H1 (cell line): Measurements from ENCODE around the gene LPCAT1. TPM values are rescaled to one million over a fixed set of nuclear protein-coding genes. Genes with fewer than 3 reads are reported as not detected.

Experiments
- CTCF ChIA-PET: fragments of 300-600 bp; sonication (Branson Sonifier 250); formaldehyde crosslinking; loops from one replicate; lab custom pipeline; 2021; ENCODE audit not compliant: partially characterized antibody; lab: Charles Lee
- POLR2A ChIA-PET: fragments of 300-600 bp; sonication (Branson Sonifier 250); formaldehyde crosslinking; loops from one replicate; lab custom pipeline; 2021; ENCODE audit warnings: inconsistent platforms; ENCODE audit not compliant: partially characterized antibody; lab: Charles Lee
- DNase-seq, 2 experiments: peaks; one replicate each; pipeline versions ENCODE4 v3.0.0 to v3.0.0-alpha.2; 2010 to 2022; ENCODE audit warnings: low spot score in 2 of 2, low read depth in 1 of 2, mixed read lengths in 1 of 2
- FAIRE-seq: peaks from 2 replicates; lab custom pipeline; 2011; peaks lifted over from hg19 to GRCh38; lab: Jason Lieb, UNC
- H2AFZ ChIP-seq: 2 replicates; pipeline ENCODE4 v1.8.1; 2012; ENCODE audit warnings: low read length, inconsistent platforms
- H2AK5ac ChIP-seq: 2 replicates; pipeline ENCODE4 v1.6.1; 2013; ENCODE audit warnings: low read depth, low read length
- H2BK120ac ChIP-seq: replicated peaks from 2 replicates; pipeline ENCODE3; 2013; ENCODE audit warnings: low read depth, low read length, inconsistent platforms
- H2BK12ac ChIP-seq: 2 replicates; pipeline ENCODE4 v1.6.1; 2013; ENCODE audit warnings: low read depth, low read length
- H2BK15ac ChIP-seq: 2 replicates; pipeline ENCODE4 v1.6.1; 2013; ENCODE audit warnings: low read length
- H2BK20ac ChIP-seq: 2 replicates; pipeline ENCODE4 v1.6.1; 2013; ENCODE audit warnings: low read length
- H2BK5ac ChIP-seq: 2 replicates; pipeline ENCODE4 v1.6.1; 2013; ENCODE audit warnings: low read depth, low read length
- H3K14ac ChIP-seq: 2 replicates; pipeline ENCODE4 v1.6.1; 2013; ENCODE audit warnings: inconsistent platforms; ENCODE audit not compliant: insufficient read length
- H3K18ac ChIP-seq: 2 replicates; pipeline ENCODE4 v1.6.1; 2013; ENCODE audit warnings: low read length; ENCODE audit errors: extremely low read depth
- H3K23ac ChIP-seq: 2 replicates; pipeline ENCODE4 v1.6.1; 2013; ENCODE audit warnings: inconsistent platforms; ENCODE audit not compliant: insufficient read length
- H3K23me2 ChIP-seq: 2 replicates; pipeline ENCODE4 v1.6.1; 2013; ENCODE audit warnings: low read depth, low read length
- H3K27ac ChIP-seq: 2 replicates; pipeline ENCODE4 v1.6.1; 2011; ENCODE audit warnings: low read depth, low read length, inconsistent platforms
- H3K27me3 ChIP-seq, 4 experiments: replicated peaks in 1 of 4; 1 replicate in 1 of 4; 2 replicates in 3 of 4; pipeline versions ENCODE4 v1.6.1 to v1.8.1; 2011 to 2013; ENCODE audit warnings: low read length in 3 of 4, mild to moderate bottlenecking in 3 of 4, inconsistent platforms in 2 of 4, mixed read lengths in 2 of 4, moderate library complexity in 1 of 4; ENCODE audit not compliant: control insufficient read depth in 3 of 4, insufficient read depth in 3 of 4; ENCODE audit errors: extremely low read depth in 1 of 4
- H3K36me3 ChIP-seq, 4 experiments: 2 replicates each; pipeline versions ENCODE4 v1.6.1 to v1.8.1; 2011 to 2013; ENCODE audit warnings: mild to moderate bottlenecking in 4 of 4, low read length in 3 of 4, moderate library complexity in 2 of 4, control low read depth in 1 of 4, inconsistent platforms in 1 of 4; ENCODE audit not compliant: insufficient read depth in 4 of 4, control insufficient read depth in 2 of 4
- H3K4ac ChIP-seq: replicated peaks from 2 replicates; pipeline ENCODE3; 2013; ENCODE audit warnings: low read length, low read depth, mixed read lengths, inconsistent platforms; ENCODE audit not compliant: insufficient read length
- H3K4me1 ChIP-seq, 4 experiments: replicated peaks in 1 of 4; 1 replicate in 1 of 4; 2 replicates in 3 of 4; pipeline versions ENCODE4 v1.6.1 to v1.8.1; 2011 to 2013; ENCODE audit warnings: low read length in 3 of 4, inconsistent platforms in 2 of 4, mixed read lengths in 1 of 4; ENCODE audit not compliant: insufficient read depth in 4 of 4, control insufficient read depth in 3 of 4
- H3K4me2 ChIP-seq, 2 experiments: 2 replicates each; pipeline versions ENCODE4 v1.6.1 to v1.8.1; 2011 to 2013; ENCODE audit warnings: low read depth in 2 of 2, low read length in 2 of 2, control low read depth in 1 of 2, inconsistent platforms in 1 of 2, mild to moderate bottlenecking in 1 of 2; ENCODE audit not compliant: insufficient read depth in 1 of 2
- H3K4me3 ChIP-seq, 4 experiments: fragments of 200-600, 300-600 bp in 1 of 4; sonication (generic), shearing (Covaris generic), sonication (Bioruptor Twin) in 1 of 4; 2 replicates each; pipeline versions ENCODE4 v1.5.1 to v1.8.1; 2011 to 2016; ENCODE audit warnings: low read length in 4 of 4, low read depth in 3 of 4, control low read depth in 2 of 4, inconsistent platforms in 2 of 4, mild to moderate bottlenecking in 2 of 4, mixed read lengths in 1 of 4, moderate library complexity in 1 of 4; ENCODE audit not compliant: insufficient read depth in 2 of 4; ENCODE audit errors: extremely low read depth in 1 of 4
- H3K56ac ChIP-seq: replicated peaks from 2 replicates; pipeline ENCODE3; 2013; ENCODE audit warnings: low read depth, mild to moderate bottlenecking, mixed read lengths, low read length, inconsistent platforms; ENCODE audit not compliant: insufficient read length
- H3K79me1 ChIP-seq: 2 replicates; pipeline ENCODE4 v1.6.1; 2013; ENCODE audit warnings: low read depth, low read length, control low read depth
- H3K79me2 ChIP-seq, 2 experiments: 2 replicates each; pipeline versions ENCODE4 v1.6.1 to v1.8.1; 2012 to 2013; ENCODE audit warnings: low read length in 2 of 2, mild to moderate bottlenecking in 2 of 2, inconsistent platforms in 1 of 2; ENCODE audit not compliant: insufficient read depth in 2 of 2, control insufficient read depth in 1 of 2
- H3K9ac ChIP-seq, 4 experiments: replicated peaks in 1 of 4; 1 replicate in 1 of 4; 2 replicates in 3 of 4; pipeline versions ENCODE4 v1.6.1 to v1.8.1; 2011 to 2013; ENCODE audit warnings: low read depth in 3 of 4, low read length in 3 of 4, control low read depth in 2 of 4, mild to moderate bottlenecking in 2 of 4, moderate library complexity in 2 of 4, inconsistent platforms in 1 of 4; ENCODE audit errors: extremely low read depth in 1 of 4
- H3K9me3 ChIP-seq, 2 experiments: 2 replicates each; pipeline versions ENCODE4 v1.6.1 to v1.8.1; 2012 to 2013; ENCODE audit warnings: mild to moderate bottlenecking in 2 of 2, moderate library complexity in 2 of 2, control low read depth in 1 of 2, inconsistent platforms in 1 of 2, low read depth in 1 of 2, low read length in 1 of 2, mixed read lengths in 1 of 2; ENCODE audit not compliant: insufficient read depth in 2 of 2
- H4K20me1 ChIP-seq, 2 experiments: replicated peaks in 1 of 2; 2 replicates each; pipeline versions ENCODE3 to v1.8.1; 2011 to 2013; ENCODE audit warnings: inconsistent platforms in 2 of 2, low read length in 2 of 2, mild to moderate bottlenecking in 1 of 2; ENCODE audit not compliant: insufficient read depth in 2 of 2, control insufficient read depth in 1 of 2
- H4K5ac ChIP-seq: 2 replicates; pipeline ENCODE4 v1.6.1; 2013; ENCODE audit warnings: low read length, low read depth, mixed read lengths, inconsistent platforms; ENCODE audit not compliant: insufficient read length
- H4K8ac ChIP-seq: 2 replicates; pipeline ENCODE4 v1.8.0; 2013; ENCODE audit warnings: mild to moderate bottlenecking, moderate library complexity, low read length, inconsistent platforms; ENCODE audit not compliant: insufficient read depth; ENCODE audit errors: extremely low read depth
- H4K91ac ChIP-seq: replicated peaks from 2 replicates; pipeline ENCODE3; 2013; ENCODE audit warnings: low read length, mixed read lengths, inconsistent platforms; ENCODE audit not compliant: insufficient read length
- EP300 ChIP-seq, 2 experiments: IDR thresholded peaks; 1 replicate in 1 of 2; 2 replicates in 1 of 2; pipeline ENCODE4 v1.6.1; 2011 to 2012; ENCODE audit warnings: low read depth in 2 of 2, low read length in 2 of 2, mild to moderate bottlenecking in 2 of 2, borderline replicate concordance in 1 of 2, inconsistent platforms in 1 of 2, moderate library complexity in 1 of 2
- KDM1A ChIP-seq: fragments of 200-600, 300-600 bp; sonication (generic); IDR thresholded peaks from 2 replicates; pipeline ENCODE4 v1.7.1; 2016; ENCODE audit warnings: mild to moderate bottlenecking, low read length, borderline replicate concordance
- PHF8 ChIP-seq: fragments of 200-600 bp; sonication (generic); conservative IDR thresholded peaks from 2 replicates; pipeline ENCODE4 v1.7.1; 2012; ENCODE audit warnings: low read depth, mild to moderate bottlenecking, inconsistent platforms, low read length, moderate library complexity
- POLR2A ChIP-seq, 2 experiments: IDR thresholded peaks; 1 replicate in 1 of 2; 2 replicates in 1 of 2; pipeline ENCODE4 v1.6.1; 2011; ENCODE audit warnings: low read depth in 2 of 2, low read length in 2 of 2, mild to moderate bottlenecking in 2 of 2; ENCODE audit errors: control extremely low read depth in 1 of 2
- POLR2AphosphoS5 ChIP-seq: IDR thresholded peaks from 2 replicates; pipeline ENCODE4 v1.6.1; 2011; ENCODE audit warnings: low read depth, low read length
- POU5F1 ChIP-seq: IDR thresholded peaks from 2 replicates; pipeline ENCODE4 v1.6.1; 2011; ENCODE audit warnings: low read depth, mild to moderate bottlenecking, low read length, moderate library complexity
- SIX5 ChIP-seq: IDR thresholded peaks from 2 replicates; pipeline ENCODE4 v1.6.1; 2011; ENCODE audit warnings: mild to moderate bottlenecking, low read depth, low read length
- SP4 ChIP-seq: IDR thresholded peaks from 2 replicates; pipeline ENCODE4 v1.6.1; 2012; ENCODE audit warnings: low read length, inconsistent platforms
- YY1 ChIP-seq: IDR thresholded peaks from 2 replicates; pipeline ENCODE4 v1.6.1; 2011; ENCODE audit warnings: low read depth, mild to moderate bottlenecking, low read length
- WGBS, 2 experiments: shearing (Covaris generic) in 1 of 2; methylation state at CpG; one replicate each; pipeline versions ENCODE4 v1.1.6 to v1.1.7; 2013 to 2015; ENCODE audit warnings: low lambda C conversion rate in 2 of 2, mixed read lengths in 2 of 2, inconsistent platforms in 1 of 2, low coverage in 1 of 2, missing lambda C conversion rate in 1 of 2; ENCODE audit not compliant: insufficient replicate concordance in 2 of 2, insufficient coverage in 1 of 2, insufficient read length in 1 of 2; ENCODE audit errors: extremely low coverage in 1 of 2, missing lambda C conversion rate in 1 of 2; 5-methylcytosine and 5-hydroxymethylcytosine counted together
- polyA plus RNA-seq, 7 experiments: library from polyadenylated mRNA; depleted of rRNA in 3 of 7; stranded (reverse) in 5 of 7; unstranded in 2 of 7; fragments of >200 nt in 5 of 7; fragments of 200-250 nt in 2 of 7; gene quantifications; 1 replicate in 5 of 7; 2 replicates in 1 of 7; 4 replicates in 1 of 7; pipeline versions ENCODE4 v1.2.1 to v1.2.3, GENCODE V29; 2011 to 2013; ENCODE audit warnings: missing spikeins in 2 of 7, mixed read lengths in 2 of 7
- total RNA-seq: library from RNA; stranded (reverse); fragmentation: NEBNext Ultra II Directional; extraction: Animal tissue kit (Norgen Biotek cat#: 25700); gene quantifications from 2 replicates; pipeline ENCODE4 v1.2.1, GENCODE V29; 2021

LPCAT1 gene
- total and polyA plus RNA-seq, 2 of the 8 experiments (the other 6 are each of a cell fraction or from before 2014, with no cell fraction given): 107 to 260 TPM

DNA sequence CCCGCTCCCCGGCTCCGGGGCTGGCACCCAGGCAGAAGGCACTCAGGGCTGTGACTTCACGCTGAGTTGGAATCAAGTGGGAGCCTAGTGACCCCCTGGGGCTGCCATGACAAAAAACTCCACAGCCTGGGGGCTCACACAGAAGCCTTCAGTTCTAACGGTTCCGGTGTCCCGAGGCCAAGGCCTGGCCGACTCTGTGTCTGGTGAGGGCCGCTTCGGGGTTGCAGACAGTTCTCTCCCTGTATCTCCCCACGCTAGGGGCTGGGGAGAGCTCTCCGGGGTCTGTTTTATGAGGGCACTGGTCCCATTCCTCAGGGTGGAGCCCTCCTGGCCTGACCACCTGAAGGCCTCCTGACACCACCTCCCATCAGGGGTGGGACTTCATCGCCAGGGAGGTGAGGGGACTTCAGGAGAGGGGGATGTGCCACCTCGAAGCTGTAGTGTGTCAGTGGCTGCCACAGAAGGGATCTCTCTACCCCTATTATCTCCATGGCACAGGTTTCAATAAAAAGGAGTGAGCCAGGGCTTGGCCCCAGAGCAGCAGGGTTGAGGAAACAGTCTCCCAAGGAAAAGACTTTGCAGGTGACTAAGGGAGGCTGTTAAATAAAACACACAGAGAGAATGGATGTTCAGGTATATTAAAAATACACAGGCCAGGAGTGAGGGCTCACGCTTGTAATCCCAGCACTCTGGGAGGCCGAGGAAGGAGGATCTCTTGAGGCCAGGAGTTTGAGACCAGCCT, 77.0 kb downstream of the LPCAT1 start:
- no peaks in the 10 kb centered on the region for H3K36me3 ChIP-seq
- no peak overlapping the region for H2BK20ac ChIP-seq
- POLR2A ChIA-PET: interaction anchor here (0.6 to 1.2 kb wide), 4 partner anchors 10 to 131 kb away, joined by 3 to 5 read pairs (median 3); no protein-coding TSS in a partner anchor
- FAIRE-seq (no peak), DNase-seq (no peak)
- H3K79me2 ChIP-seq: no peaks in the 10 kb centered on the region
- no peak overlapping the region for H4K8ac ChIP-seq
- no peak overlapping the region for H3K18ac ChIP-seq
- H3K27ac ChIP-seq: no peak overlapping the region
- H3K56ac ChIP-seq: no peak overlapping the region
- H2AFZ ChIP-seq: no peak overlapping the region
- H3K79me1 ChIP-seq: no peaks in the 10 kb centered on the region
- no peak overlapping the region for H3K4ac ChIP-seq
- H3K4me3 ChIP-seq: peak overlapping the region in 1 of 4 experiments; percentile 71; a peak in 2 of 8 replicates
- H3K4me2 ChIP-seq: peak overlapping the region in 1 of 2 experiments; percentile 71; a peak in 1 of 4 replicates
- H4K5ac ChIP-seq: no peak overlapping the region
- H2BK12ac ChIP-seq: no peak overlapping the region
- 70% methylated on average over 13 of the region's 16 CpGs; no CpG with 5 or more reads in 1 of the 2 experiments for WGBS, 2 experiments
- no peak overlapping the region for H2BK120ac ChIP-seq
- H3K9ac ChIP-seq: no peak overlapping the region
- H3K9me3 ChIP-seq: no peaks in the 10 kb centered on the region
- no peak overlapping the region for H4K91ac ChIP-seq
- peaks cover 0 to 6% (median 0%) of the 10 kb centered on the region in 4 experiments; a peak in 3 of 7 replicates for H3K4me1 ChIP-seq
- CTCF ChIA-PET: interaction anchor here (0.7 to 3.0 kb wide), 6 partner anchors 9 to 717 kb away, joined by 3 to 10 read pairs (median 6); no protein-coding TSS in a partner anchor
- no peak overlapping the region for H2AK5ac ChIP-seq
- no peak overlapping the region for H3K14ac ChIP-seq
- peaks cover 30 to 73% (median 62%) of the 10 kb centered on the region in 4 experiments for H3K27me3 ChIP-seq
- peaks cover 2 to 7% of the 10 kb centered on the region in 2 experiments for H4K20me1 ChIP-seq
- peaks cover 14% of the 10 kb centered on the region; the same call in 1 of the 2 replicates for H3K23me2 ChIP-seq
- no peak overlapping the region for H2BK15ac ChIP-seq
- H3K23ac ChIP-seq: no peak overlapping the region
- no peak overlapping the region for H2BK5ac ChIP-seq
- TF ChIP-seq POLR2AphosphoS5 (no peak), SIX5 (no peak), SP4 (no peak), PHF8 (no peak), POU5F1 (no peak), POLR2A (IDR thresholded peaks at IDR 0.05; ENCODE audit: control extremely low read depth in 1 of 2, low read depth in 2 of 2, low read length in 2 of 2) (no peak), EP300 (IDR thresholded peaks at IDR 0.05; ENCODE audit: borderline replicate concordance in 1 of 2, low read depth in 2 of 2, low read length in 2 of 2) (no peak), KDM1A (no peak), YY1 (no peak)
